Measurements from ENCODE around the gene EEF1AKMT1. TPM values are rescaled to one million over a fixed set of nuclear protein-coding genes. Genes with fewer than 3 reads are reported as not detected.

The EEF1AKMT1 gene
- total RNA-seq, 3 donors from 2014 or later: 4.9 to 11.6 (median 5.1) TPM

GRCh38 chr13:20689291-20689690 lies 84.5 kb downstream of the EEF1AKMT1 start:
- ATAC-seq (no peak), DNase-seq (no peak)
- Histone ChIP-seq H3K4me1 (ENCODE audit: low read depth) (no peaks in the 10 kb centered on the region), H3K4me3 (no peak overlapping the region), H3K9me3 (no peaks in the 10 kb centered on the region), H3K36me3 (ENCODE audit: low read depth) (no peaks in the 10 kb centered on the region)
- no peak for TF ChIP-seq CTCF (IDR thresholded peaks at IDR 0.05)
- intact Hi-C loops (cut with DNase I, micrococcal nuclease): no loop called here

DNA sequence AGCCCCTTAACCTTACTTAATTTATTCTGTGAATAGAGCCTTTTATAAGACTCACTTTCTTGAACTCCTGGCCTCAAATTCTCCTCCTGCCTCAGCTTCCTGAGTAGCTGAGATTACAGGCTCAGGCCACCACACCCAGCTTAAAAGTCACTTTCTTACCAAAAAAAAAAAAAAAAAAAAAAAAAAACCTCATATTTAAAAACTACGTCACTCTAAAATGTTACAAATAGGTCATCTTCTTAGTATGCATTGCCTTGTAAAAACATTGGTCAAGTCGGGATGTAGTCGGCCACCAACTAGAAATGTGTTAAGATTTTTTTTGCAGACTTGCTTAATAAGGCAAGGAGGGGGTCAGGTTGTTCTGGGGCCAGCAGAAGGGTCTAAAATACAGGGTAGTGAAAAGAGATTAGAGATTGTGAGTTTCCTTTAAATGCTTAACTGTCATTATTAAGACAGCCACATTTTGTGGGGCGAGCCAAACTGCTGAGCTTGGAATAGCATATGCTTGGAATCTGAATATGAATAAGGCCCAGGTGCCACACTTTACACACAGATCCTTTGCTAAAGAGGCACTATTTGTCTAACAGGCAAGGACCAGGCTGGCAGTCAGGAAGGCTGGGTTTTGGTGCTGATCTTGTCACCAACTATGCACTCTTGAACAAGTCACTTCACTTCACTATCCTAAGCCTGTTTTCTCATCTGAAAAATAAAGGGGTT lies 86.7 kb downstream of the EEF1AKMT1 start:
- no peaks in the 10 kb centered on the region for H3K36me3 ChIP-seq (ENCODE audit: low read depth)
- no peak for TF ChIP-seq CTCF (IDR thresholded peaks at IDR 0.05)
- ATAC-seq (no peak), DNase-seq (no peak)
- H3K4me1 ChIP-seq (ENCODE audit: low read depth): no peaks in the 10 kb centered on the region
- no peak overlapping the region for H3K4me3 ChIP-seq
- intact Hi-C loops (cut with DNase I, micrococcal nuclease): no loop called here
- H3K9me3 ChIP-seq: no peaks in the 10 kb centered on the region

DNA sequence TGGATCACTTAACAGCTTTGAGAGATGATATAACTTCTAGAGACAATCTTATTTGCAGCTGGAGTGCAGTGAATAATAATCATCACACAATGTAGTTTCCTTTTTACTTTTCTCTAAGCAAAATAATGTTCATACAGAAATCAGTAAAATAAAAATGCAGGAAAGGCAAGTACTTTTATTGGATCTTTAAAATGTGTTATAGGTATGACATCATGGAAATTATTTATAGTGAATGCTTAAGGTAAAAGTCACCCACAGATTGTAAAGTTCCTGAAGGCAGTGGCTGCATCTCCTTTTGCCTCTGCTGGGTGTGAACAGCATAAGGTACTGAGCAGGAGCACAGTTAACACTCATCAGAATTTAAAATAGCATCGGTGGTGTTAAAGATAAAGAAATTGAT lies 87.6 kb downstream of the EEF1AKMT1 start:
- H3K9me3 ChIP-seq: no peaks in the 10 kb centered on the region
- no peak for DNase-seq
- intact Hi-C loops (cut with DNase I, micrococcal nuclease): no loop called here
- H3K4me3 ChIP-seq: no peak overlapping the region
- no peak for TF ChIP-seq CTCF (IDR thresholded peaks at IDR 0.05)
- no peaks in the 10 kb centered on the region for H3K4me1 ChIP-seq (ENCODE audit: low read depth)
- no peak for ATAC-seq
- no peaks in the 10 kb centered on the region for H3K36me3 ChIP-seq (ENCODE audit: low read depth)

- ATAC-seq (no peak), DNase-seq (no peak)
- Histone ChIP-seq H3K36me3 (ENCODE audit: low read depth) (no peaks in the 10 kb centered on the region), H3K4me3 (no peak overlapping the region), H3K4me1 (ENCODE audit: low read depth) (no peaks in the 10 kb centered on the region), H3K9me3 (no peaks in the 10 kb centered on the region)
- intact Hi-C loops (cut with DNase I, micrococcal nuclease): no loop called here
- no peak for TF ChIP-seq CTCF (IDR thresholded peaks at IDR 0.05)
Observed at GRCh38 chr13:20685092-20685491, 88.7 kb downstream of the EEF1AKMT1 start.

DNA sequence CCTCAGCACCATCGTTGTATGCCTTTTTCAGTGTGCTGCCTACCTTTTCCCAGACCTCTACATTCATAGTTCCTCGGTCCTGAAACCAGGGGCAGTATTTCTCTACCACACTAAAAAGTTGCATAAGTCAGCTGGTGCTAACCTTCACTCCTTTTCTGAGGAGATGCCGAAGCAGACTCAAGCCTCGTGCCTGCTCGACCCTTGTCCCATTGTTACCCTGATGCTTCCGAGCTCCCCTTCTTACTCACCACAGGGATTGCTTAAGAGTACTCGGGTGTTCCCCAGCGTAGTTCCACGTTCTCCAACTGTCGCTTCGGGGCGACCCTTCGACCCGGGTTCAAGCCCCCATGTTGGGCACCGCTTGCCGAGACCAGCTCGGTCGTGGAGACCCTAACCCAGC lies 89.2 kb downstream of the EEF1AKMT1 start:
- no peak for DNase-seq
- H3K36me3 ChIP-seq (ENCODE audit: low read depth): no peaks in the 10 kb centered on the region
- intact Hi-C loops (cut with DNase I, micrococcal nuclease): no loop called here
- TF ChIP-seq CTCF (IDR thresholded peaks at IDR 0.05): no peak
- no peaks in the 10 kb centered on the region for H3K9me3 ChIP-seq
- H3K4me1 ChIP-seq (ENCODE audit: low read depth): no peaks in the 10 kb centered on the region
- H3K4me3 ChIP-seq: no peak overlapping the region
- ATAC-seq: no peak

DNA sequence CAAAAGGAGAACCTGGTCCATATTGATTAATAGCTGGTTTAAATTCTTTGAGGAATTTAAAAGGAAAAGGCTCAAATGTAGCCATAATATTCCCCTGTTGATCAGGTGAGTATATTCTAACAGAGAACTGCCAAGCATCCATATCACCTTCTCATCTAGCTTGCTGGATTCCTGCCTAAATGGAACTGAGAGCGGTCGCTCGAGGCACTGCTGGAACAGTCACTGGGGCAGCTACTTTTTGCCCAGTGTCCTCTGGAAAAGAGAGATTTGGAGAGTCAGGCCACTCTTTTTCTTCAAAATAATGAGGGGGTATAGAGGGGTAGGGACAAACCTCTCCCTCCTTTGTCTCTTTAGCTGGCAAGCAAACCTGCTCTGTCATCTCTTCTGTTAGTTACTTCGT lies 89.7 kb downstream of the EEF1AKMT1 start:
- intact Hi-C loops (cut with DNase I, micrococcal nuclease): no loop called here
- Histone ChIP-seq H3K36me3 (ENCODE audit: low read depth) (no peaks in the 10 kb centered on the region), H3K9me3 (no peaks in the 10 kb centered on the region), H3K4me1 (ENCODE audit: low read depth) (no peaks in the 10 kb centered on the region), H3K4me3 (no peak overlapping the region)
- no peak for TF ChIP-seq CTCF (IDR thresholded peaks at IDR 0.05)
- DNase-seq (no peak), ATAC-seq (no peak)
